GF-D8 (cell line): Measurements from ENCODE around the gene S100A7A.
"Not testable (repeated sequence)": the region's sequence is repeated elsewhere in the genome, so short reads cannot be mapped to it uniquely, and the experiment has no call there.

Experiments used
- DNase-seq: peaks from one replicate; lab custom pipeline; 2025; lab: John Stamatoyannopoulos, UW

S100A7A gene

GRCh38 chr1:153422450-153423068 lies 6.2 kb downstream of the S100A7A start:
- DNase-seq, result no peak

DNA sequence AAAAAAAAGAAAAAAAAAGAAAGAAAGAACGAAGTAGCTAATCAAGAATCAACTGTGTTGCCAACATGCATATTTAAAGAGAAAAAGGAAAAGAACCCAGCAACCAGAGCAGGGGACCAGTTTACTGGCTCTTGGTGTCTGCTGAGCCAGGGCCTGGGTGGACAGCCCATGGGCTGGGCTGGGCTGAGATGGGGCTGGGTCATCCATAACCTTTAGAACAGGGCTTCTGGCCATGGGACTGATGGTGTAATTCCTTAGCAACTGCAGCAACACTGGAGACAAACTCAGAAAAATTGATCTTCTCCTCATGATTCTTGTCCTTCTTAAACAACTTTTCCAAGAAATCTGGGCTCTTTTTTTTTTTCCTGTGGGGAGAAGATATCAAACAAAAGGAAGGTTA lies 10.5 kb downstream of the S100A7A start:
- no peak for DNase-seq

GRCh38 chr1:153428073-153428638 lies 11.8 kb downstream of the S100A7A start:
- DNase-seq, result no peak

GRCh38 chr1:153428791-153429190 lies 12.5 kb downstream of the S100A7A start:
- no peak for DNase-seq

DNA sequence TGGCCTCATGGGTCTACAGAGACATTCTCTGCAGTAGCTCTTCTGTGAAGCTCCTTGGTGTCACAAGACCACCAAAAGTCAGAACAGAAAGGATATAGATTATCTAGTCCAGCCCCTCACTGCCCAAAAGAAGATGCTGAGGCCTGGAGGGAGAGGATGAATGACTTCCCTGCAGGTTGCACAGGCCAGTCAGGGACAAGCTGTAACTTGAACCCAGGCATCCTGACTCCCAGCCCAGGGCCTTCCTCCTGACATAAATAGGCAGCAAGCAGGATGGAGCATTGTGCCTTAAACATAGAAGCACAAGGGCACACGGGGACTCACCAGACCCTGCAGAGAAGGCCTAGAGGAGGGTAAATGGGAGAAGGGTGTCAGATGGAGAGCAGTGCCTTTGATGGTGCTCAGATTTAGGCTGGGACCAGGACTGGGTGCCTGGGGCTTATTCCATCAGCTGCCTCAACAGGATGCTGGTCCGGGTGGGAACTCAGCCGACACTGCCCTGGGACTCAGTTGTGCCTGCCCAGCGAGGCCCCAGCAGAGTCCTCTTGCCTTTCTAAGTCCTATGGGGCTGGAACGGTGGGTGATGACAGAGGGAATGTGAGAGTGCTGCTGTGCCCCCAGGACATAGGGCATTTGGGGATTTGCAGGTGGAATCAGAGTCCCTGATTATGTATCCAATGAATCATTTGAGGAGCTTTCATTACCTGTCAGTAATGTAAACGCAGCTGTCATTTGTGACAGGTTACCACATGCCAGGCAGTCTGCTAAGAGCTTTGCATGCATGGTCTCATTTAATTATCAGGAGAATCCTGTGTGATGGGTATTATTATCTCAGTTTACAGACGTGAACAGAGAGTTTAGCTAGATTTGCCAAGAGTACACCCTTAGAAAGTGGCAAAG lies 13.2 kb downstream of the S100A7A start:
- DNase-seq, result no peak

- DNase-seq, result no peak
Measured at GRCh38 chr1:153430166-153430553, 13.8 kb downstream of the S100A7A start.

DNA sequence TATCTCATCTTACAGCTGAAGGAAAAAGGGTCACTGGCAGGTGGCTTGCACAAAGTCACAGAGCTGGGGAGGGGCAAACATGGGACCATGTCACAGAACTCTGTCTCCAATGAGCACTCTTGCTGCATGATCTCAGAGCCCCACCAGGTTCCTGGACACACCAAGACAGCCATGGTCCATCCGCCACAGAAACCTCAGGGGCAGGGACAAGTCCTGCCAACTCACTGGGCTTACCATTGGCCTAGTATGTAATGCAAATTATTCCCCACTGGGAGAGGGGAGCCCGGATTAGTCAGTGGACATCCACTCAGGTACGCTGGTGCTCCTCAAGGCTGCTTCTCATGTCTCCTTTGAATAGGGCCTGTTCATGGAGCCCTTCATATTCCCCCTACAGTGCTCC lies 14.2 kb downstream of the S100A7A start:
- no peak for DNase-seq

GRCh38 chr1:153431002-153431401 lies 14.7 kb downstream of the S100A7A start:
- no peak for DNase-seq

GRCh38 chr1:153431427-153431826 lies 15.1 kb downstream of the S100A7A start:
- no peak for DNase-seq

- no peak for DNase-seq
Measured at GRCh38 chr1:153431928-153432327, 15.6 kb downstream of the S100A7A start.

- DNase-seq, result no peak
Measured at GRCh38 chr1:153432874-153433681, 16.8 kb downstream of the S100A7A start.

DNA sequence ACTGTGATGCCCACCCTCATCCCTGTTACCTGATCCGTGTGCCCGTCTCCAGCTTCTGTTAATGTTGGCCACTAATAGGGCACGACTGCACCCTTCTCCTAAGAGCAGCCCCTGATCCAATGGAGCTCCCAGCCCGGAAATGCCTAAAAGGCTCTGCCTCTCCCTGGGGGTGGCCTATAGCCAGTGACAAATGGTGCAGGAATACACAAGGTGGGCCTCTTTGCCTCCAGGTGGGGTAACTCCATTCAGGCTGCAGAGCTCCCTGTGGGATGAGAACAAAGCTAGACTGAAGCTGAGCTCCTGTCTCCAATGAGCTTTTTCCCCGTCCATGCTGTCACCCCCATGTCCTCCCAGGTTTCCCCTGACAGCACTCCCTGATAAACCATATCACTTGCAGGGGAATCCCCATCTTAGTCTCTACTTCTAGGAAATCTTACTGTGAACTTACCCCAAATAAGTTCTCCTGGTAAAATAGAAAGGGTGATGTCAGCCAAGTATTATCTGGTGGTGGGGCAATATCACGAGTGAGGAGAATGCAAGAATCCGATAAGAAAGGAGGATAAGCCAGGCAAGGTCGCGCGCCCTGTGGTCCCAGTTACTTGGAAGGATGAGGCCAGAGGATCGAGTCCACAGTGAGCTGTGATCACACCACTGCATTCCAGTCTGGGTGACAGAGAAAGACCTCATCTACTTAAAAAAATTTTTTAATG lies 18.6 kb downstream of the S100A7A start:
- DNase-seq, result no peak

- DNase-seq, result no peak
Measured at GRCh38 chr1:153437236-153437635, 20.9 kb downstream of the S100A7A start.

DNA sequence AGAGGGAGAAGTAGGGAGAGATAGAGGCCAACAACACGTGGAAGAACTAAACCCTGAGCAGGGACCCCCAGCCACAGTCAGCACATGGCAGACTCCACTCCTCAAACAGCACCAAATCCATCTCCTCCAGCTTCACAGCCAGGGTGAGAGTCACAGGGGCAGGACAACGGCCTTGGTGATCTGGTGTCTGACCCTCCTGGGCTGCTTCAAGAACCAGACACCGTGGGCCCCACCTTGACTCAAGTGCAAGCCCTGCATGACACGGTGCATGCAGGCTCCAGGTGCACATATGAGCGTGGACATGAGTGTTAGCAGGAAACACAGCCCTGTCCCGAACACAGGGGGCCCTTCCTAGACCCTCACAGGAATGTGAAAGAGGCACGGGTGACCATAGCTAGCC lies 22.3 kb downstream of the S100A7A start:
- no peak for DNase-seq

GRCh38 chr1:153439273-153439672 lies 23.0 kb downstream of the S100A7A start:
- DNase-seq, result no peak

DNA sequence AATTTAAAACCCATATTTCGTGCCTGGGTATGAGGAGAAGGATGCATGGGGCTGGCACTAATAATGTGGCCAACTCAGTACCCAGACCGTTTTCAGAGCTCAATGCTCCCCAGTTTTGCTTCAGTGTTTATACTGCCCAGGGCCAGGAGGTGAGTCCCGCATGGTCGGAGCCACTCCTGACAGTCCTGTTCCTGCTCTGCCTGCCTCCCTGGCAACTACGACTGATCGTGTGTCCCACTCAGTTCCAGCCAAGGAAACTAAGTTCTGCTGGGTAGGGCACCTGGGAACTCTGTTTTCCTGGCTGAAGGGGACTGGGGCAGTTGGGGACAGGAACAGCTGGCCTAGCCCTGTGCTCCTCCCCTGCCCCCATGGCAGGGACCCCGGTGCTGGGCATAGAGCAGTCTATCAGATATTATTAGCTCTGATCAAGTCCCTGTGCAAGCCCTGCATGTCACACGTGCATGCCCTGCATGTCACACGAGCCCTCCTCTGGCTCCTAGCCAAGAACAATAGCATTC lies 25.0 kb downstream of the S100A7A start:
- DNase-seq, result no peak

DNA sequence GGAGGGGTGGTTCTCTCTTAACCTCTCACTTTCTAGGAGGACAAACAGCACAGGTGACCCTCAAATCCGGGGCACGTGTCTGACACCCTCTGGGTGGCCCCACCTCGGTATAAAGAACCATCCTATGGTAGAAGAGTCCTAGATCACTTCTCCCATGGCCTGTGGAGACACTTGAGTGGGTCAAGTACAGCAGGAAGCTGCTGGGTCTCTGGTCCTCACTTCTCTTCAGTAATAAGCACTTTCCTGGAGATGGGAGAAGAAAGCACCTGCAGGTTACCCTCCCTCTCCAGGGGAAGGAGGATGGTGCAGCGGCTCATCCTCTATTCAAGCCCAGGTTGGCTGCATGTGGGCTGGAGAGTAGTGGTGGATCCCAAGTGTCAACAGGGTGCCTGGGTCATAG lies 27.2 kb downstream of the S100A7A start:
- no peak for DNase-seq

- no peak for DNase-seq
Measured at GRCh38 chr1:153444078-153444477, 27.8 kb downstream of the S100A7A start.

DNA sequence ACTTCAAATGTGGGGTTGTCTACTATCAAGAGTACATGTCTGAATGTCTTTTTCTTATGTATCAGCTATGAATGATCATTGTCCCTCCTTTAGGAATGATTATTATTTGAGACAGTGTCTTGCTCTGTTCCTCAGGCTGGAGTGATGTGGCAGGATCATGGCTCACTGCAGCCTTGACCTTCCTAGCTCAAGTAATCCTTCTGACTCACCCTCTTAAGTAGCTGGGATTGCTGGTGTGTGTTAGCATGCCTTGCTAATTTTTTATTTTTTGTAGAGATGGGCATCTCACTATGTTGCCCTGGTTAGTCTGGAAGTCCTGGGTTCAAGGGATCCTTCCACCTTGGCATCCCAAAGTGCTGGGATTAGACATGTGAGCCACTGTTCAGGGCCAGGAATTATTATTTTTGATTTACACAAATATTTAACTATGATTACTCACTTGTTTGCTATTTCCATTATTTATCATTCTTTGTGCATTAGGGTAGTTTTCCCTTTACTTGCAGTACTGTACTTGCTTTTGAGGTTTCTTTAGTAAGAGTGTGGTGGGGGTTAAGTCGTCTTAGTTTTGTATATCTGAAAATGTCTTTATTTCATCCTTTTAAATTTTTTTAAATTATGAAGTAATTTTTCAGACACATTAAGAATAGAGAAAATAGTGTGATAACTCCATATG lies 31.3 kb downstream of the S100A7A start:
- DNase-seq, result no peak

- DNase-seq, result not testable (repeated sequence)
Measured at GRCh38 chr1:153448851-153449250, 32.5 kb downstream of the S100A7A start.

DNA sequence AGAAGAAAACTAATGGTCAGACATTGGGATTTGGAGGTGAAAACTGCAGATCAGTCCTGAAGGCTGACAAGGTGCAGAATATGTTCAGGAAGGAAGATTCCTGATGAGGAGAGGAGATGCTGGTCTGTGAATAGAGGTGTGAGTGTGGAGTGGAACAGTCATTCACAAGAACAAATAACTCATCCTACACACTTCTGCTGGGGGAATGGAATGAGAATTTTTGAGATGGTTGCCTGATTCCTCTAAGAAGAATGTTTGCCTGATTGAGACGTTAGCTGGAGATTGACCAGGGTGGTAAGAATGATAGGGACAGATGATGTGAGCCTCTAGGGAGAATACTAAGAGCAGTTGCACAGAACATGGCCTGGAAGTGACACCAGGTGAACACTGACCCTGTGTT lies 40.1 kb downstream of the S100A7A start:
- DNase-seq, result no peak
